ENCODE data around the gene DHRS12.

DHRS12 gene

GRCh38 chr13:51764184-51765141 lies 39.5 kb downstream of the DHRS12 start:
- FAIRE-seq, result no peak
- peak; percentile 5 for DNase-seq (ENCODE audit: insufficient read length, low spot score)

- no peak for DNase-seq (ENCODE audit: insufficient read length, low spot score)
- no peak for FAIRE-seq
Measured at GRCh38 chr13:51763486-51763885, 40.5 kb downstream of the DHRS12 start.

DNA sequence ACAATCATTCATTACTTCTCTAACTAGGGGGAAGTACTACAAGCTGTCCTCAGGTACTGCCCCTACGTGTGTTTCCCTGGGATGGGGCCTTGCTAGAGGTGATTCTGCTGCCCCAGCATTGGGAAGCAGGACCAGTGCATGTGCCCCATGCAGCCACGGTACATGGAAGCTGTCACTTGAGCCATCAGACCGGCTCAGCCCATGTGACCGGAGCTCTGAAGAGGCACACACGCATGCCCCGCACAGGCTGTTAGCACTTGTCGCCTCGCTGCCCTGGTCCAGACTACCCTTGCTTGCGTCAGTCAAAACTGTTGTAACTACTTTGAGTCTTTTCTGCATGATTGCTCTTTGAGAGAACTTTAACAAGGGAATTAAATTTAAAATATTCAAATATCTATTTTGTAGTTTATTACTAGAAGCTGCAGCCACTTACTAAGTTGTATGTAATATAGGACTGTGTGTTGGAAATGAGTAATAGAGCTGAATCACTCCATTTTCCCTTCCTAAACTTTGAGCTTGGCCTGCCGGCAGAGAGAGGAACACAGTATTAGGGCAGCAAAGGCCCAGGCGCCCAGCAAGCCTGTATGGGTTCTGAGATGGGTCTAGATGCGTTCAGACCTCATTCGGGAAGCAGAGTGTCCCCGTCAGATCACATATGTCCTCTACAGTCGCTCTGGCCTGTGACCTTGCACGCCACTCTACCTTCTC lies 42.2 kb downstream of the DHRS12 start:
- FAIRE-seq, result no peak
- DNase-seq (ENCODE audit: insufficient read length, low spot score), result no peak

GRCh38 chr13:51760592-51760991 lies 43.4 kb downstream of the DHRS12 start:
- DNase-seq (ENCODE audit: insufficient read length, low spot score), result no peak
- no peak for FAIRE-seq

- DNase-seq (ENCODE audit: insufficient read length, low spot score), result no peak
- no peak for FAIRE-seq
Measured at GRCh38 chr13:51759240-51759639, 44.7 kb downstream of the DHRS12 start.

DNA sequence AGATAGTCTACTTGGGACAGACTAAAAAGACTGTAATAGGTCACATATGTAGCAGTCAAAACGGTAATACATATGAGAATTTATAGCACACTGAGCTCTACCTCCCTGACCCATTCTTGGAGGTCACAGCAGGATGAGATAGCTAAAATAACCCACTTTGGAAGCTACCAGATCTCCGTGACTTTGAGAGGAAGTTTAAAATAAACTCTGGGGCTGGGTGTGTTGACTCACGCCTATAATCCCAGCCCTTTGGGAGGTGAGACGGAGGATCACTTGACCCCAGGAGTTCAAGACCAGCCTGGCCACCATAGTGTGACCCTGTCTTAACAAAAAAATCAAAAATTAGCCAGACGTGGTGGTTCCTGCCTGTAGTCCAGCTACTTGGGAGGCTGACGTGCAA lies 45.3 kb downstream of the DHRS12 start:
- no peak for DNase-seq (ENCODE audit: insufficient read length, low spot score)
- FAIRE-seq, result no peak

DNA sequence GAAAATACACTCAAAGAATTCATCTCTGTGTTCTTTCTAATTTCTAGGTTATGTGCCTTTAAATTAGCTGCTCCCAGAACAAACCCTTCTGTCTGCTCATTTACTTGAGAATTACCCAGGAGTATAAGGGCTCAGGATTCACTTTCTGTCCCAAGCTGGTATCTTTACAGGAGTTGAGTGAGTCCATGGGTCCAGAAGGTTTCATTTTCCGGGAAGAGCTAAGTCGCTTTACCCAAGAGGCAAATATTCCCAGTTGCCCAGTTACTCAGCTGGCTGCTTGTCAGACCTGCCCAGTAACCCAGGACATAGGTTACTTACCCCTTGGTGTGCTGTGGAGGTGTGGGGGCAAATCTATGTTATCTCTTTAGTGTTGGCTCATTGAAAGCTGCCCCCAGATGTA lies 47.3 kb downstream of the DHRS12 start:
- DNase-seq (ENCODE audit: insufficient read length, low spot score) (no peak), FAIRE-seq (no peak)

DNA sequence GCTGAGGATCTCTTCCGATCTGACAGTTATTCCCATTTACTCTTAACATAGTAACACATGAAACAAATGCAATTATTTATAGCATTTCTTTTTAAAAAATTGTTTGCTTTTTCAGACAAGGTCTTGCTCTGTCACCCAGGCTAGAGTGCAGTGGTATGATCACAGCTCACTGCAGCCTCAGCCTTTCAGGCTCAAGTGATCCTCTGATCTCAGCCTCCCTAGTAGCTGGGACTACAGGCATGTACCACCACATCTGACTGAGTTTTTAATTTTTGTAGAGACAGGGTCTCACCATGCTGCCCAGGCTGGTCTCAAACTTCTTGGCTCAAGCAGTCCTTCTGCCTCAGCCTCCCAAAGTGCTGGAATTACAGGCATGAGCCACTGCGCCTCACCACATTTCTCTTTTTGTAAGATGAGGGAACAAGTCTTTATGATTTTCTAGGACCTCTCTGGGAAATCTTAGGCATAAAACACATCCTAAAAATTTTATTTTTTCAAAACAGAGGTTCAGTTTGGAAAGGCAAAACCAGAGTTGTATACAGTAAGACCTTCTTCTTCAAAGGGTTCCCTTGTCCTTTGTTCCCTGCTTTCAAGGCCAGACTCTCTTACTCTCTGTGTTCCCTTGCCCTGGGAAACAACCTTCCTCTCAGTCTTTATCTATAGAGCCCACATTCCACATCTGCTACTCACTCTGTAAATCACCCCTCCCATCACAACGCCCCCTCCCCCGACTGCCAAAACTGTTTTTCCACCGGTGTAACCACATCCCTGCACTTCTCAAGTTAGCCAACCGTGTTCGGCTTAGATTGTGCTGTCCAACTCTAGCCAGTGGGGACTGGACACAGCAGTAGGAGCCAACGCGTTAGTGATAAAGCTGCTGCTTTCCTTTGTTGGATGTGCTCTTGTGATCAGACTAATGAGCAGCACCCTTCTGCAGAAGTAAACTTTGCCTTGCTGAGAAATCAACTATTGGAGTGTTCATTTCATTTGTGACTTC lies 56.2 kb downstream of the DHRS12 start:
- FAIRE-seq, result no peak
- no peak for DNase-seq (ENCODE audit: insufficient read length, low spot score)

DNA sequence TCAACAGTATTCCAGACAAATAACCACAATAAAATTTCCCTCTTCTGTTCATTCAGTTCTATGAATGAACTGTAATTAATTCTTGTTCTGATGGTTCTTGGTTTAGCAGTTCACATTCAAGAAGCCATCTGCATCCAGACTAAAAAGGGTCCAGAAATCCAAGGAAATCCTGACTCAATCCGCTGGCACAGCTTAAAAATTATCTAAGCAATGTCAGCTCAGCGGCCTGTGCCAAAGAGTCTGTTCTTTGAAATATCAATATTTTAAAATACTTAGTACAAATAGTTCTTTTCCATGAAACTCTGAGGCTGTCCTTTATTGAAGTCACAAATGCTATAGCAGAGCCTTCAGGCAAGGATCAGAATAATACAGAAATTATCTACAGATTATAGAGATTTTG lies 57.2 kb downstream of the DHRS12 start:
- DNase-seq (ENCODE audit: insufficient read length, low spot score), result no peak
- FAIRE-seq, result no peak

DNA sequence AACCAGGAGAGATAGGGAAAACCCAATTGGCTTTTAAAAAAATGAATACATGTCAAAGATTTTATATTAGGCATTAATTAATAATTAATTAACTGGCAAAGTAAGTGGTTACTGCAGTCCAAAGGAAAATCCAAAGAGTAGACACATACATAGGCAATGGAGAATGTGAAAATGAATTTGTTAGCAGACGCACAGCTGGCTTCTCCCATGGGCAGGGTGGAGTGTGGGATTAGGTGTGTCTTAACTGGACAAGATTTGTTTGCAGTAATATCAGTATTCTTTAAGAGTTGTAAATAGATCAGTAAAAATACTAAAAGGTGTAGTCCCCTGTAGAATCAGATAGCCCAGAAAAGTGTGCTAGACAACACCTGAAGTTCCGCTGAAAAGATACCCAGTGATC lies 58.7 kb downstream of the DHRS12 start:
- FAIRE-seq (no peak), DNase-seq (ENCODE audit: insufficient read length, low spot score) (no peak)

GRCh38 chr13:51742611-51743010 lies 61.4 kb downstream of the DHRS12 start:
- FAIRE-seq (no peak), DNase-seq (ENCODE audit: insufficient read length, low spot score) (no peak)

GRCh38 chr13:51742031-51742430 lies 61.9 kb downstream of the DHRS12 start:
- no peak for DNase-seq (ENCODE audit: insufficient read length, low spot score)
- FAIRE-seq, result no peak

- no peak for DNase-seq (ENCODE audit: insufficient read length, low spot score)
- no peak for FAIRE-seq
Measured at GRCh38 chr13:51740698-51741097, 63.3 kb downstream of the DHRS12 start.

- FAIRE-seq (no peak), DNase-seq (ENCODE audit: insufficient read length, low spot score) (no peak)
Measured at GRCh38 chr13:51739027-51739764, 64.8 kb downstream of the DHRS12 start.

GRCh38 chr13:51738226-51738905 lies 65.6 kb downstream of the DHRS12 start:
- FAIRE-seq (no peak), DNase-seq (ENCODE audit: insufficient read length, low spot score) (no peak)

- FAIRE-seq, result no peak
Measured at GRCh38 chr13:51737609-51738008, 66.4 kb downstream of the DHRS12 start.

DNA sequence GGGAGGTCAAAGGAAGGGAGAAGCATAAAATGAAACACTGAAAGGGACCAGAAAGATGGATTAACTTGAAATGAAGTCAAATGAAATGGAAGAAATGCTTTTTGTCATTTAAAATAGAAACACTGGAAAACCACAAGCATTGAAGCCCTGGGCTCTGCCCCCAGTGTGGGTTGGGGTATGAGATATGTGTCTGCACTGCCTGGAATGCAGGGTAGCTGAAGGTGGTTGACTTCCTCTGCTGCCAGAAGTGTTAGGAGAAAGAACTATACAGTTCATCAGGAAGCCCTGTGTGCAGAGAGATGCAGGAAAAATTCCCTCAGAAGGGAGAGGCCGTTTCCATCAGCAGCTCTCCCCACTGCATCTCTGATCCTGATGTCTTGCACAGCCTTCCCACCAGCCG lies 69.2 kb downstream of the DHRS12 start:
- no peak for FAIRE-seq
- DNase-seq (ENCODE audit: insufficient read length, low spot score), result no peak

More at GRCh38 chr13:51737609-51738008, 66.4 kb downstream of the DHRS12 start:
- DNase-seq (ENCODE audit: insufficient read length, low spot score), result no peak

GRCh38 chr13:51733374-51734298 lies 70.3 kb downstream of the DHRS12 start:
- FAIRE-seq, result peak; percentile 42

More at GRCh38 chr13:51733374-51734298, 70.3 kb downstream of the DHRS12 start:
- DNase-seq (ENCODE audit: insufficient read length, low spot score), result peak; percentile 10
